CD4-positive, CD25-positive, alpha-beta regulatory T cell (primary cell): ENCODE data around the gene HOXB2. TPM values are rescaled to one million over a fixed set of nuclear protein-coding genes. Genes with fewer than 3 reads are reported as not detected.

Experiments used
- ATAC-seq, 2 donors: fragments of 150-1000 bp; cut with Tn5 transposase; one replicate each; pipeline ENCODE4 v1.10.0; 2021; ENCODE audit warnings: low read depth in 2 of 2, moderate number of reproducible peaks in 2 of 2, moderate library complexity in 1 of 2
- DNase-seq, 3 donors: peaks; one replicate each; pipeline versions ENCODE4 v3.0.0 to v3.0.0-alpha.2; 2012 to 2022; ENCODE audit warnings: mixed read lengths in 1 of 3
- H3K27ac ChIP-seq: one replicate; pipeline ENCODE4 v1.7.0; 2013; ENCODE audit warnings: mild to moderate bottlenecking, low read length; ENCODE audit not compliant: insufficient read depth, poor library complexity, severe bottlenecking
- H3K27me3 ChIP-seq: one replicate; pipeline ENCODE4 v1.7.0; 2013; ENCODE audit warnings: low read length; ENCODE audit not compliant: control insufficient read depth, insufficient read depth
- H3K36me3 ChIP-seq: one replicate; pipeline ENCODE4 v1.7.0; 2013; ENCODE audit warnings: mild to moderate bottlenecking, low read length, moderate library complexity; ENCODE audit not compliant: control insufficient read depth, insufficient read depth
- H3K4me1 ChIP-seq: 2 replicates; pipeline ENCODE4 v1.7.0; 2013; ENCODE audit warnings: mild to moderate bottlenecking, low read length; ENCODE audit not compliant: insufficient read depth, control insufficient read depth, poor library complexity, severe bottlenecking
- H3K4me3 ChIP-seq: one replicate; pipeline ENCODE4 v1.7.0; 2013; ENCODE audit warnings: low read depth, mild to moderate bottlenecking, low read length, moderate library complexity
- H3K9me3 ChIP-seq, 2 experiments: 1 replicate in 1 of 2; 2 replicates in 1 of 2; pipeline ENCODE4 v1.7.0; 2013; ENCODE audit warnings: low read length in 2 of 2, mild to moderate bottlenecking in 1 of 2, moderate library complexity in 1 of 2; ENCODE audit not compliant: control insufficient read depth in 2 of 2
- H3K27ac Mint-ChIP-seq, 3 donors: one replicate each; pipeline ENCODE4 v1.8.0; 2020 to 2022; ENCODE audit warnings: mild to moderate bottlenecking in 3 of 3, mixed read lengths in 3 of 3, moderate library complexity in 2 of 3
- H3K27me3 Mint-ChIP-seq: one replicate; pipeline ENCODE4 v1.8.0; 2022; ENCODE audit warnings: mild to moderate bottlenecking, mixed read lengths
- H3K36me3 Mint-ChIP-seq: one replicate; pipeline ENCODE4 v1.8.0; 2020; ENCODE audit warnings: mixed read lengths
- H3K4me1 Mint-ChIP-seq, 4 donors: one replicate each; pipeline ENCODE4 v1.8.0; 2020 to 2022; ENCODE audit warnings: mixed read lengths in 4 of 4, mild to moderate bottlenecking in 1 of 4
- H3K4me3 Mint-ChIP-seq, 4 donors: one replicate each; pipeline ENCODE4 v1.8.0; 2020 to 2022; ENCODE audit warnings: mild to moderate bottlenecking in 4 of 4, mixed read lengths in 4 of 4, moderate library complexity in 3 of 4
- H3K9me3 Mint-ChIP-seq, 7 donors: one replicate each; pipeline ENCODE4 v1.8.0; 2020 to 2022; ENCODE audit warnings: mixed read lengths in 7 of 7, mild to moderate bottlenecking in 3 of 7, moderate library complexity in 2 of 7
- polyA plus RNA-seq, 4 donors: library from polyadenylated mRNA; unstranded; fragments of 300-500 nt; fragmentation: Illumina TruSeq; gene quantifications; one replicate each; pipeline ENCODE4 v1.2.3, GENCODE V29; 2021
- total RNA-seq: library from RNA; stranded (reverse); gene quantifications from one replicate; pipeline ENCODE4 v1.2.3, GENCODE V29; 2022

The HOXB2 gene
- total and polyA plus RNA-seq, 5 donors from 2014 or later, result 19.1 to 42.4 (median 31.1) TPM

DNA sequence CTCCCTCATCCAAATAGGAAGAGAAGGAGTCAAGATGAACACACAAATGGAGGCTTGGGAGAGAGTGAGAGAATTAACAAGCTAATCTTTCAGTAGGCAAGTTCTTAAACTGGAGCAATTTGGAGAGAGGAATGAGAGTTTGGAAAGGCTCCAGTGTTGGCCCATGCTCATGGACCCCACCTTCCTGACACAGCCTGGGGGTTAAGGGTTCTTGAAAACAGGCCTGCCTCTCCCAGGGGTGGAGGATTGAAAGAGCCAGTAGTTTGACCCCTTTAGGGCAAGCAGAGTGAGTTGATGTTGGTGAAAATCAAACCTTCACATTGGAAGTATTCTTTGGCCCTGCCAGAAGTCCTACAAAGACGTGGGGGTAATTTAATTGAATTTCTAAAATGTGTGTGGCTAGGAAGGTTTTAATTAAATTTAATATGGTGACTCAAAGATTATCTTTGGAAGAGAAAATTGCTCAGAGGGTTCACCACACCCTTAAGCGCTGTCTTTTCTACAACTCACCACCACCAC lies 39.4 kb upstream of the HOXB2 start:
- H3K4me1 ChIP-seq, result peaks cover 46% of the 10 kb centered on the region
- H3K9me3 ChIP-seq, result no peaks in the 10 kb centered on the region
- H3K9me3 Mint-ChIP-seq, result peaks cover 0 to 2% (median 0%) of the 10 kb centered on the region in 7 donors
- H3K4me3 Mint-ChIP-seq, result peak overlapping the region in 3 of 4 donors; percentile 40 to 92 (median 76)
- peaks cover 16 to 62% (median 45%) of the 10 kb centered on the region in 4 donors for H3K4me1 Mint-ChIP-seq
- no peak overlapping the region for H3K27ac Mint-ChIP-seq
- peaks cover 100% of the 10 kb centered on the region for H3K27me3 Mint-ChIP-seq
- H3K27ac ChIP-seq, result no peak overlapping the region
- H3K27me3 ChIP-seq, result peaks cover 52% of the 10 kb centered on the region
- ATAC-seq (no peak), DNase-seq (no peak)
- no peaks in the 10 kb centered on the region for H3K36me3 Mint-ChIP-seq
- no peak overlapping the region for H3K4me3 ChIP-seq
- no peaks in the 10 kb centered on the region for H3K36me3 ChIP-seq

DNA sequence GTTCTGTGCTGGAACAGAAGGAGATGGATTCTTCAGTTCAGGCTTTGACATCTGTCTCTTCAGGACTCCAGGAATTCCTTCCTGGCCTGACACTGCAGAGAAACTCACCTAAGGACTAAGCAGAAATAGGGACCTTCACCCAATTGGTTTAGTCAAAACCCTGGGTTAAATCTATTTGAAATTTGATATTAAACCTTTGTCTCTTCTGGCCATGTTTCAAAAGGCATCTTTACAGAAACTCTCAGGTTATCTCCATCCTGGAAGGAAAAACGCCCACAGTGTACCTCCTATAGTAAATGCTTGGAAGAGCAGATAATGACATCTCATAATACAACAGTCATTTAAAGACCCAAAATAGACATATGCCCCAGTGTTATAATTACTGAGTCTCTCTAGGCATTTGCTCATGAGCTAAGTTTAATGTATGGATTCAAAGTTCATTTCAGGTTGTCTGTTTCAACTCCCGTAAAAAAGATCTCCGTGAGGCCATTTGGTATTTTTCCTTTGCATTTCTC lies 38.9 kb upstream of the HOXB2 start:
- H3K27ac Mint-ChIP-seq, result no peak overlapping the region
- H3K27me3 ChIP-seq, result peaks cover 52% of the 10 kb centered on the region
- H3K4me1 Mint-ChIP-seq, result peaks cover 19 to 64% (median 50%) of the 10 kb centered on the region in 4 donors

DNA sequence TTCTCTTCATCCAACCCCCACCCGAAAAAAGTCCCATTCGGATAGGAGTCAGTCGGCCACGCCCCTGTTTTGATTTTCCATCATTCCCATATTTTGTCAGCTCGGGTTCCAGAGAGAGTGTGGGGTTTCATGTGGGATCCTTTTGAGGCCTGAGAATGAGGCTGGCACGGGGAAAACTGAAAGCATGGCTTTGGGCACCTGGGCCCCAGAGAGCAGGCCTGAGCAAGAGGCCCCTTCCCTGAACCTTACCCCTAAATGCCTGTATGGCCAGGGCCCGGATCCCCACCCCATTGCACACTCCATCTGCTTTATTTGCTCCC lies 37.8 kb upstream of the HOXB2 start:
- peaks cover 55% of the 10 kb centered on the region for H3K4me1 ChIP-seq
- peak overlapping the region; percentile 76 to 92 (median 76) for H3K4me3 Mint-ChIP-seq
- no peak for ATAC-seq
- H3K27ac Mint-ChIP-seq, result peak overlapping the region in 1 of 3 donors; percentile 79
- no peak overlapping the region for H3K4me3 ChIP-seq
- peaks cover 0 to 2% (median 0%) of the 10 kb centered on the region in 7 donors for H3K9me3 Mint-ChIP-seq
- no peaks in the 10 kb centered on the region for H3K36me3 ChIP-seq
- H3K27ac ChIP-seq, result no peak overlapping the region
- H3K36me3 Mint-ChIP-seq, result no peaks in the 10 kb centered on the region
- peaks cover 19 to 66% (median 51%) of the 10 kb centered on the region in 4 donors for H3K4me1 Mint-ChIP-seq
- H3K27me3 Mint-ChIP-seq, result peaks cover 93% of the 10 kb centered on the region
- H3K27me3 ChIP-seq, result peaks cover 45% of the 10 kb centered on the region
- no peak for DNase-seq
- no peaks in the 10 kb centered on the region for H3K9me3 ChIP-seq

More for the DNA sequence above, 38.9 kb upstream of the HOXB2 start:
- Histone ChIP-seq H3K9me3 (no peaks in the 10 kb centered on the region), H3K4me1 (peaks cover 51% of the 10 kb centered on the region), H3K36me3 (no peaks in the 10 kb centered on the region), H3K27ac (no peak overlapping the region), H3K4me3 (no peak overlapping the region)
- no peak for DNase-seq
- no peak for ATAC-seq
- Mint-ChIP-seq H3K27me3 (peaks cover 100% of the 10 kb centered on the region), H3K4me3 (peak overlapping the region in 3 of 4 donors; percentile 11 to 92 (median 76)), H3K36me3 (no peaks in the 10 kb centered on the region), H3K9me3 (peaks cover 0 to 2% (median 0%) of the 10 kb centered on the region in 7 donors)

DNA sequence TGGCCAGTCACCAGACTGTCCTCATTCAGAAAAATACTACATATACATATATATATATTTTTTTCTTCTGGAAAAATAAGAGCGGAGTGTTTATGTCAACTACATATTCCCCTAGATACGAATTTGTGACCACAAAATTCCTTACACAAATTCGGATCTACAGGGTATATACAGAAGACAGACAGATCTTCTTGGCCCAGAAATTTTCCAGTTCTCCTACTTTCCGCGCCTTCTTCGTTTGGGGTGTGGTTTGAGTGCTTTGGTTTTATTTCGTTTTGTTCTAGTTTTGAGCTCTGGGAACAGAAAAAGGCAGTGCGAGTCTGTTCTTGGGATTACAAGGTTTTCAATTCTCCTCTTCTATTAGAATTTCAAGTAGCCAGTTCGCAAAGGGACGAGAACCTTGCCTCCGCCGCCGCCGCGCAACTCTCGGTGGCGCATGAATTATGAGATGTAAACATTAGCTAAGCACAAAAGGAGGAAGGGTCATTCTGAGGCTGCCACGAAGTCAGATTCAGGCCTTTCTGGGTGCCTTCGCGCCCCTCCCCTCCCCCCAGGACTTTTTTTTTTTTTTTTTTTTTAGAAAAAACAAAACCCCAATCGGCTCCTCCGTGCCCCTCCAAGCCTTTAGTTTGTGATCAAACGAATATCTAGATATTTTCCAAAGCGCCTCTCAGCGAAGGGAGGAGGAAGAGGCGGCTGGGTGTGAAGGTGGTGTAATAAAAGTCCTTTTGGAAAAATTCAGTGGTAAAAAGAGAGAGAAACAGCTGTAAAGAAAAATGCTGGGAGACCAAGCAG lies 35.0 kb upstream of the HOXB2 start:
- H3K9me3 ChIP-seq, result no peaks in the 10 kb centered on the region
- H3K4me3 ChIP-seq, result no peak overlapping the region
- no peak for DNase-seq
- no peak overlapping the region for H3K27ac ChIP-seq
- Mint-ChIP-seq H3K4me1 (peaks cover 19 to 63% (median 48%) of the 10 kb centered on the region in 4 donors), H3K27ac (peak overlapping the region in 1 of 3 donors; percentile 60), H3K4me3 (peak overlapping the region; percentile 50 to 88 (median 82)), H3K9me3 (peaks cover 0 to 2% (median 0%) of the 10 kb centered on the region in 7 donors), H3K27me3 (peaks cover 72% of the 10 kb centered on the region), H3K36me3 (no peaks in the 10 kb centered on the region)
- no peaks in the 10 kb centered on the region for H3K36me3 ChIP-seq
- H3K4me1 ChIP-seq, result peaks cover 58% of the 10 kb centered on the region
- no peak for ATAC-seq
- H3K27me3 ChIP-seq, result peaks cover 27% of the 10 kb centered on the region

DNA sequence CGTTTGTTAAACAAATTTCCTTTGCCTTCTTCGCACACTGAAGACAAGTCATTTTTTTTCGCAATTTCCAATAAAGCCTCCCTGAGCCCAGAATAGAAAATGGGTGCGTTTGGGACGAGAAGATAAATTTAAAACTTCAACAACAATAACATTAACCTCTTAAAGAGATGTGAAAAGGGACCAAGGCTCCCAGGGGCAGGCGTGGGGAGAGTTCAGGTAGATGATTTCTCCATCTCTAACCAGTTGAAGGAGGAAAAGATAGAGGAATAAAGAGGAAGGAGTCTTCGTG lies 34.5 kb upstream of the HOXB2 start:
- H3K4me3 ChIP-seq, result peak overlapping the region; percentile 80
- peaks cover 27% of the 10 kb centered on the region for H3K27me3 ChIP-seq

DNA sequence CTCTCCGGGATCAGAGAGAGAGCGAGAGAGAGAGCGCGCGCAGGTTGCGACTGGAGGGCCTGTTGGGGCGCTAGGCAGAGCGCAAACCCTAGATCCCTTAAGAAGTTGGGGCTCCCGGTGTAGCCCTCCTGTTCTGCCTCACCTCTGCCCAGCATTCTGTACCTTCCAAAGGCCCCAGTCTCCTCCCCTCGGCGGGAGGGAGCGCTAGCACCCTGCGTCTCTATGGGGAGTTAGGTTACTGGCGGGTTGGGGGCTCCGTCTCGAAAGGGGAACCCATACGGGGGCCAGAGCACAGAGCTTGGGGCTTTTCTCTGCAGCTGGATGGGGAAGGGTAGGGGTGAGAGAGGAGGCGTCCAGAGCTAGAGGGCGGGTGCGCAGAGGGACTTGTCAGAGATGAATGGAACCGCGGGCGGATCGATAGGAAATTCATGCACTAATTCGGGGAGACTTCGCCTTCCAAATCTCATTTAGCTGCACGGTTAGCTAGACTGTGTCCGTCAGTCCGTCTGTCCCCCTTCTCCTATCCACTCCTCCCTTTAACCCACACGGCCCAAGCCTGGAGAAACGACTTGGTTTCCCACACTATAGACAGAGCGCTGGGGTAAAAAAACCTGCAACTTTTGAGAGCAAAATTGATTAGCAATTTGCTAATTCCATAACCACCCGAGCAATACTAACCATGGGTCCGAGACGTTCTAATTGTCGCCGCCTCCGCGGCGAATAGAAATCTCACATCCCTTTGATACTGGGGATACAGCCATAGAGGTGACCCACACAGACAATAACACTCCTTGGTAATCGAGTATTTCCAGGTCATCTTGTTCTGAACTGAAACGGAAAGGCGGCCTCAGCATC lies 33.9 kb upstream of the HOXB2 start:
- Mint-ChIP-seq H3K27ac (peak overlapping the region in 2 of 3 donors; percentile 72 to 94), H3K4me3 (peak overlapping the region; percentile 76 to 95 (median 88)), H3K27me3 (peaks cover 64% of the 10 kb centered on the region), H3K36me3 (no peaks in the 10 kb centered on the region), H3K9me3 (peaks cover 0 to 2% (median 0%) of the 10 kb centered on the region in 7 donors), H3K4me1 (peaks cover 16 to 61% (median 48%) of the 10 kb centered on the region in 4 donors)
- Histone ChIP-seq H3K27ac (peak overlapping the region; percentile 33), H3K27me3 (peaks cover 23% of the 10 kb centered on the region), H3K4me3 (peak overlapping the region; percentile 80), H3K36me3 (no peaks in the 10 kb centered on the region), H3K4me1 (peaks cover 56% of the 10 kb centered on the region), H3K9me3 (no peaks in the 10 kb centered on the region)
- ATAC-seq (peak; percentile 23 to 35), DNase-seq (no peak)

More for the DNA sequence above, 34.5 kb upstream of the HOXB2 start:
- Histone ChIP-seq H3K9me3 (no peaks in the 10 kb centered on the region), H3K27ac (no peak overlapping the region), H3K36me3 (no peaks in the 10 kb centered on the region), H3K4me1 (peaks cover 56% of the 10 kb centered on the region)
- no peak for ATAC-seq
- peak overlapping the region in 1 of 3 donors; percentile 94 for H3K27ac Mint-ChIP-seq
- no peak for DNase-seq
- peak overlapping the region; percentile 75 to 88 (median 82) for H3K4me3 Mint-ChIP-seq
- peaks cover 0 to 2% (median 0%) of the 10 kb centered on the region in 7 donors for H3K9me3 Mint-ChIP-seq
- H3K4me1 Mint-ChIP-seq, result peaks cover 19 to 64% (median 49%) of the 10 kb centered on the region in 4 donors
- peaks cover 69% of the 10 kb centered on the region for H3K27me3 Mint-ChIP-seq
- H3K36me3 Mint-ChIP-seq, result no peaks in the 10 kb centered on the region

DNA sequence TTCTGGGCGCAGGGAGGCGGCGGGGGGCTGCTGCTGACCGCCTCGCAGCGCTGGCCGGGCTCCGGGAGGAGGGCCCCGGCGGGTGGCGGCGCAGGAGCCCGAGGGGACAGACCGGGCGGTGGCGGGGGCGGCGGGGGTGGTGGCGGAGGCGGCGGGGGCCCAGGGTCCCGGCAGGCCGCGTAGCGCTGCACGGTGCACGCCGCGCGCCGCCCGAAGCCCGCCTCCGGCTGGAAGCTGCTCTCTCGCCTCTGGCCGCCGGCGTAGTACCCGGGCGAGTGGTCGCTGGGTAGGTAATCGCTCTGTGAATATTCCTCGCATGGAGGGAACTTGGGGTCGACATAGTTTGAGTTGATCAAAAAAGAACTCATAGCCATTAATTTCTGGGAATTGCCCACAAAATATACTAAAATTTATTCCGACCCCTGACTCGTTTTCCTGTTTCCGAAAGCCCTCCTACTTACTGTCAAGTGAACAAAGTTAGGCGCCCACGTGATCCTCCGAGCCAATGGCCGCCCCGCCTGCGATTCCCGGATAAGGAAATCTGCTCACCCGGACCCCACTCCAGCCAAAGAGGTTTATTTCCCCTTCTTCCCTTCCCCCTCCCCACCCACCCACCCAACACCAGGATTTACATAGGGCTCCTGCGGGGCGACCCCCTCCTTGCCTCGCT lies 33.2 kb upstream of the HOXB2 start, which contains the start of gene HOXB4:
TSS of gene HOXB4 (minus strand) at position 405 of the 670 bp plus-strand sequence. CDS start at position 374, 31 bp downstream.
- peaks cover 0 to 2% (median 0%) of the 10 kb centered on the region in 7 donors for H3K9me3 Mint-ChIP-seq
- peak within 1 kb of the TSS; percentile 33 for H3K27ac ChIP-seq
- DNase-seq (peak; percentile 52 to 75 (median 69)), ATAC-seq (peak; percentile 54 to 61)
- peaks cover 56% of the 10 kb centered on the region for H3K27me3 Mint-ChIP-seq
- peak within 1 kb of the TSS; percentile 80 for H3K4me3 ChIP-seq
- peaks cover 13 to 56% (median 45%) of the 10 kb centered on the region in 4 donors for H3K4me1 Mint-ChIP-seq
- H3K27me3 ChIP-seq, result peaks cover 17% of the 10 kb centered on the region
- no peaks in the 10 kb centered on the region for H3K36me3 Mint-ChIP-seq
- H3K36me3 ChIP-seq, result no peaks in the 10 kb centered on the region
- H3K4me1 ChIP-seq, result peaks cover 56% of the 10 kb centered on the region
- H3K4me3 Mint-ChIP-seq, result peak within 1 kb of the TSS; percentile 88 to 95 (median 88)
- no peaks in the 10 kb centered on the region for H3K9me3 ChIP-seq
- H3K27ac Mint-ChIP-seq, result peak within 1 kb of the TSS in 2 of 3 donors; percentile 72 to 94
